AG09309 (cell line): ENCODE results near the gene CNTN4.

Experiments used
- DNase-seq: peaks from one replicate; pipeline ENCODE4 v3.0.0-alpha.2; 2010; ENCODE audit warnings: low read depth
- H3K4me3 ChIP-seq: 2 replicates; pipeline ENCODE4 v1.5.1; 2011; ENCODE audit warnings: mild to moderate bottlenecking, low read depth, low read length, moderate library complexity; ENCODE audit not compliant: control insufficient read depth
- TF ChIP-seq, protein P1 (sequence below): IDR thresholded peaks from 2 replicates; pipeline ENCODE4 v1.5.1; 2011; ENCODE audit warnings: mild to moderate bottlenecking, low read depth, low read length, inconsistent platforms; ENCODE audit not compliant: insufficient read depth, control insufficient read depth; ENCODE audit errors: missing control alignments

Gene CNTN4

DNA sequence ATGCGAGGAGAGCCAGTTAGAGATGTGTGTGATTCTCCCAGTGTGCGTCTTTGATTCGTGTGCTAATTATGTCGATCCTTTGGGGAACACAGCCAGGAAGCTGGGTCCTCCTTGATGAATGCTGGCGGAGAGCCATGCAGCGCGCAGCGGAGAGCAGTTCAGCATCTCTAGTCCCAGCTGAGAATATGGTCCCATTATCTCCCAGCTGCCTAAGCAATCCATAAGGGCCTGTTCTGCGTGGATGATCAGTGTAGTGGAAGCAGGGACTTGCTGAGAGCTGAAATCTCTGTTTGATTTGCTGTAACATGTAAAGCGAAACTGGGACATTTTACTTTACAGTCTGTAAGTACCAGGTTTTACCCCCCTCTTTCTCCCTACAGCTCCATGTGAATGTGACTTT lies 412.7 kb downstream of the CNTN4 start:
- no peak overlapping the region for H3K4me3 ChIP-seq
- TF ChIP-seq, protein P1, sequence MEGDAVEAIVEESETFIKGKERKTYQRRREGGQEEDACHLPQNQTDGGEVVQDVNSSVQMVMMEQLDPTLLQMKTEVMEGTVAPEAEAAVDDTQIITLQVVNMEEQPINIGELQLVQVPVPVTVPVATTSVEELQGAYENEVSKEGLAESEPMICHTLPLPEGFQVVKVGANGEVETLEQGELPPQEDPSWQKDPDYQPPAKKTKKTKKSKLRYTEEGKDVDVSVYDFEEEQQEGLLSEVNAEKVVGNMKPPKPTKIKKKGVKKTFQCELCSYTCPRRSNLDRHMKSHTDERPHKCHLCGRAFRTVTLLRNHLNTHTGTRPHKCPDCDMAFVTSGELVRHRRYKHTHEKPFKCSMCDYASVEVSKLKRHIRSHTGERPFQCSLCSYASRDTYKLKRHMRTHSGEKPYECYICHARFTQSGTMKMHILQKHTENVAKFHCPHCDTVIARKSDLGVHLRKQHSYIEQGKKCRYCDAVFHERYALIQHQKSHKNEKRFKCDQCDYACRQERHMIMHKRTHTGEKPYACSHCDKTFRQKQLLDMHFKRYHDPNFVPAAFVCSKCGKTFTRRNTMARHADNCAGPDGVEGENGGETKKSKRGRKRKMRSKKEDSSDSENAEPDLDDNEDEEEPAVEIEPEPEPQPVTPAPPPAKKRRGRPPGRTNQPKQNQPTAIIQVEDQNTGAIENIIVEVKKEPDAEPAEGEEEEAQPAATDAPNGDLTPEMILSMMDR = no peak
- no peak for DNase-seq

- DNase-seq = no peak
- TF ChIP-seq, protein P1 = no peak
- no peak overlapping the region for H3K4me3 ChIP-seq
Observed at GRCh38 chr3:2512881-2513280, 414.2 kb downstream of the CNTN4 start.

DNA sequence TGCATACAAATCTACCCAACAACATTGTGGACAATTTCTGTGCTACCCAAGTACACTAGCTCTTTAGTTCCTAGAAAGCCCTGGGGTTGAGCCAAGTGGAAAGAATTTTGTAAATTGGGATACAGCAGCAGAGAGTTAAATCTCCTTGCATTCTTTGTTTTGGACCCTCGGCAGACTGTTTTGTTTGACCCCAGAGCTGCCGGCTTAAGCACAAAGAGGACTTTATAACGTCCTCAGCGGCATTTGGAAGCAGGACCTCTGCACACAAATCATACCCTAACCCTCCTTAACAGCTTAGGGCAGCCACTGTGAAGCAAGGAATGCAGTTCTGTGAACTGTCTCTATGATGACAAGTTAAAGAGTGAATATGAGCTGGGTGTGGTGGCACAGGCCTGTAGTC lies 415.3 kb downstream of the CNTN4 start:
- no peak for DNase-seq
- H3K4me3 ChIP-seq = no peak overlapping the region
- TF ChIP-seq, protein P1 = no peak

DNA sequence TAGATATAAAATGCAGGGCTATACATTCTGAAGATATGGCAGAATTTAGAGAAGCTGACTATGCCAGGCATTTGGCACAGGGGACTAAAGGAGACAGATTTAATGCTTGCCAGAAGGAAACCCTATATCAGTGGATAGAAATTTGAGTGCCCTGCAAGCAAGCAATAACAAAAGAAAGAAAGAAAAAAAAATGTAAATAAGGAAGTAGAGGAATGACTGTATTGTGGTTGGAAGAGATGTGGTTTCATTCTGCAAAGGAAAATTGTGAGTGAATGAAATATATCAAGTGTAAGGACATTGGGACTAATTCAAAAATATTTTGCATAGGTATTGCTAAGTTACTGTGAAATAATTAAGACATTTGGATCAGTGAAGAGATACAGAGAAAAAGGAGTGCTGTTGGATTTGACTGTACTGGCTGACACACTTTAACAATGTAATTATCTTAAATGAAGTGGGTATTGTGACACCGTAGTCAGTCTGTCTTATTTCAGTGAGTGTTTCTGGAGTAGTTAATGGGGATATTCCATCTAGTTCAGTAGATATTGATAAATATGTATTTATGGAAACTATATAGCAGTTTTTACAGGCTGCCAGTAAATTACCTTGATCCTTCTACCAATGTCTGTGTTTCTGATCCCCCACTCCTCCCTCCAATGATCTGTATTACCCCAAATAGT lies 418.2 kb downstream of the CNTN4 start:
- TF ChIP-seq, protein P1 = no peak
- no peak for DNase-seq

GRCh38 chr3:2517500-2518172 lies 419.0 kb downstream of the CNTN4 start:
- no peak for DNase-seq
- TF ChIP-seq, protein P1 = no peak
- H3K4me3 ChIP-seq = no peak overlapping the region

More for the DNA sequence above, 418.2 kb downstream of the CNTN4 start:
- H3K4me3 ChIP-seq = no peak overlapping the region

GRCh38 chr3:2523281-2523836 lies 424.7 kb downstream of the CNTN4 start:
- TF ChIP-seq, protein P1 = no peak
- no peak overlapping the region for H3K4me3 ChIP-seq
- DNase-seq = no peak
